HG03571 (cell line): ENCODE measurements around the gene LDLRAD2.

Experiments used
- ATAC-seq: cut with Tn5 transposase; IDR thresholded peaks from one replicate; pipeline ENCODE4 v1.9.1; 2021; ENCODE audit not compliant: unreplicated experiment

Gene LDLRAD2

GRCh38 chr1:21842606-21843162 is 30.6 kb downstream of the LDLRAD2 start:
- no peak for ATAC-seq

DNA sequence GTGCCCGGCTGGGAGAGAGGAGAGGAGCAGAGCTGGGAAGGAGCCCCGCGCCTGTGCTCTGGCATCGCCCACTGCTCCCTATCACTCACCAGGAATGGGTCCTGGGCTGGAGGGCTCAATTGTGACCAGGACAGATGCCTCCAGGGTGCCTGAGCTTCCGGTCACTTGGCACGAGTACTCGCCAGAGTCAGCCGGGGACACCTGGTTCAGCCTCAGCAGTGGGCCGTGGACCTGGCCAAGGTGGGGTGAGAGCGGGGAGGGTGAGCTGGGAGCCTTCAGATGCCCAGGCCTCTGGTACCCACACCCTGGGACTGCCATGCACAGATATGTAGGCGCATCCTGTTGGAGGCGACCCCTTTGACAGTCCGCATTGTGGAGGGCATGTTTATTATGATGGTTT is 31.1 kb downstream of the LDLRAD2 start:
- no peak for ATAC-seq

- ATAC-seq = no peak
Measured at GRCh38 chr1:21843996-21844395, 31.9 kb downstream of the LDLRAD2 start.

GRCh38 chr1:21845646-21846641 is 33.9 kb downstream of the LDLRAD2 start:
- ATAC-seq = no peak

DNA sequence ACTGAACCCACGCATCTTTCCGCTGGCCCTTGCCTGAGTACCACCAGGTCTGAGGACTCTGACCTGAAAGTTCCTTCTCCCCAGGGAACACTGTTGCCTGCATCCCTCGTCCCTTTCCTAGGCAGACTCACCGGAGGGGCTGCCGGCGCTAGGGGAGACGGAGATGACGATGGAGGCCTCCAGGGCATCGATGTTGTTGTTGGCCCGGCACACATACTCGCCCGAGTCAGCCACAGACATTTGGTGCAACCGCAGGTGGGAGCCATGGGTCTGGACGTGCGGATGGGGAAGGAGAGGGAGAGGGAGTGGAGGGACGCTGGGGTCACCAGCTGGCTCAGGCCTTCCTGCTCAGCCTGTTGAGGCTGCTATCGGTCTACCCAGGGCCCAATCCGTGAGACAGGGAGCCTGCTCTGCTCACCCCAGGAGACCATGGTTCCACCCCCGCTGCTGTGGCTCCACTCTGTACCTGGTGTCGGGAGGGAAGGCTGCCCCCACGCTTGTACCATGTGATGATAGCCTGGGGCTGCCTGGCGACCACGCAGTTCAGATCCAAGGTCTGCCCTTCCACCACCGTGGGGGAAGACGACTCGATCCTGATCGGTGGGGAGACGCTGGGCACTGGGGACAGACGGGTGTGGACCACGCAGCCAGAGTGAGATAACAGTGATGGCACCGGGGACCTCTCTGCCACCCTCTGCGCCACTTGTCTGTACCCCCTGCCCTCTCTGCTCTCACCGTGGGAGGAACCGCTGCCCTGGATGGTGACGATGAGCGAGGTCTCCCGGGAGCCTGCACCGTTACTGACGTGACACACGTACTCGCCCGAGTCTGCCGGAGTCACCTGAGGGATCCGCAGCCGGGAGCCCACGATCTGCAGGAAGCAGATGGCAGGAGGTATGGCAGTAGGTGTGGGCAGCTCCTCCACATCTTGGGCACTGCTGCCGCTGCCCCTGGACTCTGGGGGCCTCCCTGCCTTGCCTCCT is 35.4 kb downstream of the LDLRAD2 start:
- ATAC-seq = no peak

DNA sequence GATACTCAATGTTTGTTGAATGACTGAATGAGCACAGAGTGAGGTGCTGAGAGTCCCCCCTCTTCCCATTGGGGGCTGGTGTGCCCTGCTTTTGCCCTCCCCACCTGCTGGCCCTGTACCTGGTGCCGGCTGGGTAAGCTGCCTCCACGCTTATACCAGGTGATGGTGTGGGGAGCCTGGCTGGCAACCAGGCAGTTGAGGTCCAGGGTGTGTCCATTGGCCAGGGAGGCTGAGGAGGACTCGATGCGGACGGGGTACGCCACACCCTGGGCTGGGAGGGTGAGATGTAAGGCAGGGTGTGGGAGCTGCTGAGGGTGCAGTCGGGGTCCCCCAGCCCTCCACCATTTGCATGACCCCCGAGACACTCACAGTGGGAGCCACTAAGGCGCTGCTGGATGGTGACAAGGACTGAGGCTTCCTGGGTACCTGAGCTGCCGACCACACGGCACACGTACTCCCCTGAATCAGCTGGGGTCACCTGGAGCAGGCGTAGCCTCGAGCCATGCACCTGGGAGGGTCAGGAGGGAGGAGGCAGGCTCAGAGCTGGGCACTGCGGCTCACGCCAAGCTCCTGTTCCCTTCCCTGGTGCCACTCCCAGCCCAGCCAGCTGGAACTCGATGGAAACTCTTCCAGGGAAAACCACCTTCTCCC is 36.6 kb downstream of the LDLRAD2 start:
- ATAC-seq = no peak

DNA sequence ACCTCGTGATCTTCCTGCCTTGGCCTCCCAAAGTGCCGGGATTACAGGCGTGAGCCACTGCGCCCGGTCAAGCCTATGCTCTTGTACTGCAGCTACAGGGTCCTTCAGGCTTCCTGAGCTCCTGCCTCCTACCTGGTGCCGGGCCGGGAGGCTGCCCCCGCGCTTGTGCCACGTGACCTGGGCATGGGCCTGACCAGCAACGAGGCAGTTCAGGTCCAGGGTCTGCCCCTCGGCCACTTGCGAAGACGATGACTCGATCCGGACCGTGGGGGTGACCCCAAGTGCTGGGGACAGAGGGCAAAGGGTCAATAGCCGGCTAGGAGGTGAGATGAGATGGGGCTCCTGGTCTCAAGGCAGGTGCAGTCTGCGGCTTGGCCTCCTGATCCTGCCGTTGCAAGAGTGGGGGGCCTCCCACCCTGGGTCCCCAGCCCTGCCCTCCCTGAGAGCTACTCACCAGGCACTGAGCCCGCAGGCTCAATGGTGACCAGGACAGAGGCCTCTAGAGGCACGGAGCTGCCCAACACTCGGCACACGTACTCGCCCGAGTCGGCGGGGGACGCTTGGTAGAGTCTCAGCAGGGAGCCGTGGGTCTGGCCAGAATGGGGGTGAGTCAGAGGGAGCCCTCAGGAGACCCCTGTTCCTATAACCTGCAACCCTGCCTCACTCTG is 38.0 kb downstream of the LDLRAD2 start:
- ATAC-seq = no peak

GRCh38 chr1:21851430-21852250 is 39.6 kb downstream of the LDLRAD2 start:
- ATAC-seq = no peak

DNA sequence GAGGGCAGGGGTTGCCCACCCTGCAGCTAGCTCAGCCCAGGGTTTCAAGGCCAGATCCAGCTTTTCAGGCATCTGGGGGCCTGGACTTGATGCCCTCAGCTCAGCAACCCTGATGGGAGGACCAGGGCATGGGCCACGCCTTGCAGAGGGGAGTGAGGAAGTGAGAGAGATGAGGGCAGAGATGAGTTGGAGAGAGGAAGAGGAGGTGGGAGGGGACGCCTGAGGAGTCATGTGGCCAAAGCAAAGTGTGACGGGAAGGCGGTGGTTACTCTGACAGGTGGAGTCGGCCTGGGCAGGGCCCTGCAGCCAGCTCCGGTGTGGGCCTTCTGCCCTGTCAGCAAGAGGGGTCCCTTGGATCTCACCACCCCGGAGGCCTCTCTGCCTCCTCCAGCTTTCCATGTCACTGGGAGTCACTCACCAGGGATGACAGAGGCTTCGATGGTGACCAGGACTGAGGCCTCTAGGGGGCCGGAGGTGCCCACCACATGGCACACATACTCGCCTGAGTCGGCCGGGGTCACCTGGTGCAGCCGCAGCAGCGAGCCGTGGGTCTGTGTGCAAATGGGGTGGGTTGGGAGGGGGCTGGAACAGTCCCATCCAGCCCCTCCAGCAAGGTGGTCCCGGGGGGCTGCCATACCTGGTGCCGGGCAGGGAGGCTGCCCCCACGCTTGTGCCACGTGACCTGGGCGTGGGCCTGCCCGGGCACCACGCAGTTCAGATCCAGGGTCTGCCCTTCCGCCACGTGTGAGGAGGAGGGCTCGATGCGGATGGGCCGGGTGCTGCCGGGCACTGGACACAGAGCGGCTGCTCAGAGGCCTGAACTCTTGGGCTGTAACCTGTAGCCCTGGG is 40.4 kb downstream of the LDLRAD2 start:
- no peak for ATAC-seq

GRCh38 chr1:21853131-21853427 is 41.0 kb downstream of the LDLRAD2 start:
- no peak for ATAC-seq

- no peak for ATAC-seq
Measured at GRCh38 chr1:21854090-21854750, 42.2 kb downstream of the LDLRAD2 start.

GRCh38 chr1:21854751-21855131 is 42.7 kb downstream of the LDLRAD2 start:
- ATAC-seq = no peak

GRCh38 chr1:21855257-21856096 is 43.4 kb downstream of the LDLRAD2 start:
- ATAC-seq = no peak

DNA sequence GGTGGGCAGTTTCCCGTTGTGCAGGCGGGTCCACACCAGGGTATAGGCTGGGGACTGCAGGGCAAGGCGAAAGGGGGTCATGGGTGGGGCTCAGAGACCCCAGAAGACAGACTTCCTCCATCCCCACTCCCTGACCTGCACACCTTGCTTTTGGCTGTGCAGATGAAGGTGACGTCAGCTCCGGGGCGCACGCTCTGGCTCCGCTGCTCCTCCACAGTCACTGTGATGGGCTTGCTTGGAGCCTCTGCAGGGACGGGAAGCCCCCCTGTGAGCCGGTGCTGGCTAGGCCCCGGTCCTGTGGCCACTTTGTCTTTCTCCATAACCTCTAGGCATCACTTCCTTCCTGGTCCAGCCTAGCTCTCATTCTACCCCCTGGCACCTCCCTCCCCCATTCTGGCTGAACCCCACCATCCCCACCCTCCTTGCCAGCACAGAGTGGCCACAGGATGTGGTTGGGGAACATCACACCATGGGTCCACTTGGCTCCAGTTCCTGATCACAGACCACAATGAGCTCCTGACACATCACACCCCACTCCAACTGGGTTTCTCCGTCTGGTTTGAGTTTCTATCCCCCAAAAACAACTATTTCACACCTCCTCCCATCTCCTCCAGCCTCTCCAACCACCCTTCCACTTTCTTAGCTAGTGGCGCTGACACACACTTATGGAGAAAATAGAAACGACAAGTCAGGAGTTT is 45.2 kb downstream of the LDLRAD2 start:
- ATAC-seq = no peak

DNA sequence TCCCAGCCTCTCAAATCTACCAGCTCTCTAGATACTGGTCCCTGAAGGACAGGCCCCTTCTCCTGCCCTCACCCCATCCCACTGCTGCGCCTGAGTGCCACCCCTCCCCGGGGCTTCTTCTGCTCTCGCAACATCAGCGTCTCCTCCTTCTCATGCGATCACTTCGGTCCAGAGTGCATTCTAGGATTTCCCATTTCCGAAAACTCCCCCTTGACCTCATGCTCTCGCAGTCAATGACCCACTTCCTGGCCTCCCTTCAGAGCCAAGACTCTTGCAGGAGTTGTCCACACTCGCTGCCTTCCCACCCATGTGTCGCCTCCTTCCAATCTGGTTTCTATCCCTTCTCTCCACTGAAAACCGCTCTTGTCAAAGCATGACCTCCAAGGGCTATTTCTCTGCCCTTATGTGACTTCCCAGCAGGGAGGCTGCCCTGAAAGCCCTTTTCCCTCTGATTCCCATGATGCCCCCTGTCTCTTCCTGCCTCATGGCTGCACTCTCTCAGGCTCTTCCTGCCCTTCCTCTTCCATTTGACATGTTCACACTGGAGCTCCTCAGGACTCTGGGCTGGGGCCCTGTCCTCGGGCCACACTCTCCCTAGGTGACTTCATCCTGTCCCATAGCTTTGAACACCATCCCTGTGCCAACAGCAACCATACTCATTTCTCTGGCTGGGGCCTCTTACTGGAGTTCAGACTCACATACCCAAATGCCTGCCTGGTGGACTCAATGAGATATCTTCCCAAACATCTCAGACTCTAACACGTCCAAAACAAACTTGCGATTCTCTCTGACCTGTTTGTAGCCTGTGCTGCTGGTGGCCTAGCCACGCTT is 46.0 kb downstream of the LDLRAD2 start:
- no peak for ATAC-seq
